Spleen (tissue), 11 donors: ENCODE measurements around the gene SHLD1. TPM values are rescaled to one million over a fixed set of nuclear protein-coding genes. Genes with fewer than 3 reads are reported as not detected.

Source experiments
- DNase-seq: peaks from one replicate; pipeline ENCODE4 v3.0.0-alpha.2; 2020
- H3K27ac ChIP-seq, 8 donors: fragments of 200-600 bp; sonication (generic) in 7 of 8; 1 replicate in 4 of 8; 2 replicates in 4 of 8; pipeline versions ENCODE4 v1.5.0 to v1.8.0; 2016 to 2021; ENCODE audit warnings: inconsistent platforms in 4 of 8, mild to moderate bottlenecking in 4 of 8, moderate library complexity in 1 of 8
- H3K27me3 ChIP-seq, 7 donors: fragments of 200-600 bp; sonication (generic) in 6 of 7; replicated peaks in 1 of 7; 1 replicate in 4 of 7; 2 replicates in 3 of 7; pipeline versions ENCODE4 v1.5.0 to v1.8.0; 2016 to 2021; ENCODE audit warnings: inconsistent platforms in 3 of 7, mild to moderate bottlenecking in 1 of 7
- H3K36me3 ChIP-seq, 6 donors: fragments of 200-600 bp; sonication (generic) in 5 of 6; 1 replicate in 4 of 6; 2 replicates in 2 of 6; pipeline versions ENCODE4 v1.5.0 to v1.8.0; 2016 to 2021; ENCODE audit warnings: inconsistent platforms in 2 of 6
- H3K4me1 ChIP-seq, 6 donors: fragments of 200-600 bp; sonication (generic) in 5 of 6; 1 replicate in 3 of 6; 2 replicates in 3 of 6; pipeline versions ENCODE4 v1.5.0 to v1.8.0; 2016 to 2021; ENCODE audit warnings: inconsistent platforms in 3 of 6
- H3K4me3 ChIP-seq, 8 donors: fragments of 200-600 bp; sonication (generic) in 7 of 8; 1 replicate in 4 of 8; 2 replicates in 4 of 8; pipeline versions ENCODE4 v1.5.0 to v1.8.0; 2016 to 2021; ENCODE audit warnings: inconsistent platforms in 4 of 8, mild to moderate bottlenecking in 4 of 8, moderate library complexity in 2 of 8
- H3K9me3 ChIP-seq, 8 donors: fragments of 200-600 bp; sonication (generic) in 7 of 8; 1 replicate in 4 of 8; 2 replicates in 4 of 8; pipeline versions ENCODE4 v1.5.0 to v1.8.0; 2016 to 2021; ENCODE audit warnings: inconsistent platforms in 4 of 8
- POLR2A ChIP-seq, 3 donors: fragments of 450-650 bp; IDR thresholded peaks; one replicate each; pipeline ENCODE4 v1.5.1; 2017; ENCODE audit warnings: antibody characterized with exemption in 3 of 3, mild to moderate bottlenecking in 1 of 3
- POLR2AphosphoS5 ChIP-seq, 3 donors: sonication (generic); formaldehyde crosslinking; IDR thresholded peaks; one replicate each; pipeline ENCODE4 v1.5.1; 2017; ENCODE audit warnings: antibody characterized with exemption in 3 of 3
- WGBS, 5 donors: extraction: QIAGEN DNeasy Blood & Tissue Kit in 3 of 5; methylation state at CpG; one replicate each; pipeline versions ENCODE4 v1.1.5 to v1.1.7; 2013 to 2018; 5-methylcytosine and 5-hydroxymethylcytosine counted together
- intact Hi-C: fragments of 100-400 bp; cut with DNase I; formaldehyde crosslinking; loops from one replicate; pipeline ENCODE4 v1.15.0; 2023; ENCODE audit warnings: low total_unique reads
- polyA plus RNA-seq, 3 donors: library from polyadenylated mRNA; stranded (reverse); fragments of 200-250 nt; gene quantifications; one replicate each; pipeline ENCODE4 v1.2.1, GENCODE V29; 2013
- total RNA-seq, 7 donors: library from RNA; depleted of rRNA in 3 of 7; stranded (reverse); fragments of >200 nt in 3 of 7; fragmentation: NEBNext Ultra II Directional in 4 of 7; extraction: Animal tissue kit (Norgen Biotek cat#: 25700) in 4 of 7; gene quantifications; one replicate each; pipeline versions ENCODE4 v1.1.0 to v1.2.1, GENCODE V29; 2016 to 2021
- TF ChIP-seq, protein P1 (sequence below), 11 experiments: fragments of 200-600 bp in 7 of 11; fragments of 450-650 bp in 4 of 11; sonication (generic) in 4 of 11; IDR thresholded peaks in 8 of 11; conservative IDR thresholded peaks in 3 of 11; 1 replicate in 7 of 11; 2 replicates in 4 of 11; pipeline versions ENCODE4 v1.4.0 to v1.8.0; 2016 to 2021; ENCODE audit warnings: antibody characterized with exemption in 11 of 11, inconsistent platforms in 4 of 11, mild to moderate bottlenecking in 1 of 11
- donor health status: healthy with polysubstance abuse.
- donor health status: DM: no; HTN: no; CAD: no; lungs with moderate emphysema.
- donor health status: DM: no; HTN: no; CAD: no.
- donor health status: Bipolar disorder and iron deficiency.
- donor health status: healthy.
- donor health status: DM: no; HTN: no; CAD: no.
- donor health status: DM: yes; HTN: yes; CAD: no.

The SHLD1 gene
- total and polyA plus RNA-seq, 10 donors, result 8.1 to 18.6 (median 12.4) TPM

DNA sequence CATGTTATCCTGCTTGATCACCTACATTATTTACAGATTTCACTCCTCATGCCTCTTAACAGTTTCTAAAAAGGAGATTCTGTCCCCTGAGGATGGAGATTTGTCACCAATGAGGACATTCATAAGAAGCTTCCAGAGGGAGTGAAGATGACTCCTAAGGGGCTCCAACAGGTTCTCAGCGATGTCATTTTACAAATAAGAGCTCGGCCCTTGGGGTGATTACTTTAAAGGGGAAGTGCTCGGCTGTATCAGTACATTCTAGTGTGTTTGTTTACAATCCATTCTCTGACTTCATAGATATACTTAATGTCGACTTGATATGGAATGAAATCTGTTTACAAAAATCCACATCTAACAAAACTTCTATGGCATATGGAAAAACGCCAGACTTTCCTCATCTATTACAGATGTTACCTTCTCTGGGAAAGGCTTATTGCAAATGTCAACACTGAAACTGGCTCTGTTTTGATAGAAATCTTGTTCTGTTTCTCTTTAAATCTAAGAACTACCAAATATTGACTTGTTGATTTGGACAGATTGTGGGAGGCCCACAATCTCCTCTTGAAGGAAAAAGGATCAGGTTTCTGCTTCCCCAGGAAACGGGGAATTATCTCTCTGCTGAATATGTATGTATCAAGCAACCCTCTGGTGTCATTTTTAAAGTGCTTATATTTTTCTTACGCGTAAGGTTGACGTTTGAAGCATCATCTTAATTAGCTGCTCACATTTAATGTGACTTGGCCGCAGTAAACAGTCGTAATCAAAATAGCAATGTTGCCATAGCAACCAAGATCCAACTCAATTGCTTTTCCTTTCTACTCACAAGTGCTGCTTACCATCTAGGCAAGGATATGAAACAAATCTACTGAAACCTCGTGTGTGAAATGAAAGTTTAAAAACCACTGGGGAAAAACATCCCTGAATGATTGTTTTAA lies 95.7 kb downstream of the SHLD1 start:
- Histone ChIP-seq H3K36me3 (no peaks in the 10 kb centered on the region), H3K27me3 (no peaks in the 10 kb centered on the region), H3K4me3 (peak overlapping the region in 2 of 8 donors; percentile 2), H3K9me3 (no peaks in the 10 kb centered on the region), H3K27ac (peak overlapping the region in 5 of 8 donors; percentile 1 to 39 (median 29)), H3K4me1 (peaks cover 0 to 24% (median 9%) of the 10 kb centered on the region in 6 donors)
- TF ChIP-seq POLR2AphosphoS5 (IDR thresholded peaks at IDR 0.05), result no peak
- intact Hi-C loops, result no loop called here
- WGBS, 5 donors, result 69 to 82% (median 74%) methylated on average over 12 of the region's 12 CpGs
- DNase-seq, result no peak

DNA sequence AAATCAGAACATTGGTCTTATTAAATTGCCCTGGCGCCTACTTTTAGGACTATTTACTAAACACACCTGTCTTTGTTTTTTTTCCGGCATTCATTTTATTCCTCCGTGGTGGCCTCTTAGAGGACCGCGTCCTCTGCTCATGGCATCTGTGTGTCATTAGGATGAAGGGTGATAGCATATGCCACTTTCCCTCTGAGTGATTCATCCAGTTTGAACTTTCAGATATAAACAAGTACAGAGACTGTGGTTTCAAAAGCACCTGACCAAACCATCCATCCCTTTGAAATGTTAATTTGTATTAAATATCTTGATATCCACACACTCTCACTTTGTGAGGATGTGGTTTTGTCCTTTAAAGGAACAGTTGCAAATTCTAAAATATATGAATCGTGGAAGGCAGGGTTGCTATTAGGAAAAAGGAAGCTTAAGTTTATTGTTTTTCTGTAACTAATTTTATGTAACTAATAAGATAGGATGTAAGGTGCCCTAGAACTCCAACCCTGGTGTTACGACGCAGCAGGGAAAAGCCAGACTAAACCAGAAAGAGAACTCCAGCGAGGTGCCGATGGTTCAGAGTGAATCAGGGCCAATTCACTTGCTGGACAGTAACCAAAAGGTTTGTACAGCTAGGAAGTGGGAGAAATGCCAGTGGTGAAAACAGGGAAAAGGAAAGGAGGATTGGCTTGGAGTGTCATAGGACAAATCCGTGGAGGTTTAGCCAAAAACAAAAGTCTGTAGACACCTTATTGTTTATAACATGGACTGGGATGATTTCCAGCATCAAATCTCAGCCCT lies 98.7 kb downstream of the SHLD1 start:
- peaks cover 0 to 10% (median 3%) of the 10 kb centered on the region in 6 donors for H3K4me1 ChIP-seq
- H3K9me3 ChIP-seq, result no peaks in the 10 kb centered on the region
- intact Hi-C loops, result no loop called here
- H3K4me3 ChIP-seq, result no peak overlapping the region
- no peak for DNase-seq
- 76 to 84% (median 82%) methylated on average over 11 of the region's 11 CpGs for WGBS, 5 donors
- H3K27ac ChIP-seq, result no peak overlapping the region
- TF ChIP-seq POLR2AphosphoS5 (IDR thresholded peaks at IDR 0.05) (no peak), POLR2A (IDR thresholded peaks at IDR 0.05) (no peak)
- TF ChIP-seq, protein P1, sequence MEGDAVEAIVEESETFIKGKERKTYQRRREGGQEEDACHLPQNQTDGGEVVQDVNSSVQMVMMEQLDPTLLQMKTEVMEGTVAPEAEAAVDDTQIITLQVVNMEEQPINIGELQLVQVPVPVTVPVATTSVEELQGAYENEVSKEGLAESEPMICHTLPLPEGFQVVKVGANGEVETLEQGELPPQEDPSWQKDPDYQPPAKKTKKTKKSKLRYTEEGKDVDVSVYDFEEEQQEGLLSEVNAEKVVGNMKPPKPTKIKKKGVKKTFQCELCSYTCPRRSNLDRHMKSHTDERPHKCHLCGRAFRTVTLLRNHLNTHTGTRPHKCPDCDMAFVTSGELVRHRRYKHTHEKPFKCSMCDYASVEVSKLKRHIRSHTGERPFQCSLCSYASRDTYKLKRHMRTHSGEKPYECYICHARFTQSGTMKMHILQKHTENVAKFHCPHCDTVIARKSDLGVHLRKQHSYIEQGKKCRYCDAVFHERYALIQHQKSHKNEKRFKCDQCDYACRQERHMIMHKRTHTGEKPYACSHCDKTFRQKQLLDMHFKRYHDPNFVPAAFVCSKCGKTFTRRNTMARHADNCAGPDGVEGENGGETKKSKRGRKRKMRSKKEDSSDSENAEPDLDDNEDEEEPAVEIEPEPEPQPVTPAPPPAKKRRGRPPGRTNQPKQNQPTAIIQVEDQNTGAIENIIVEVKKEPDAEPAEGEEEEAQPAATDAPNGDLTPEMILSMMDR (IDR thresholded peaks at IDR 0.05 in 8 of 11, conservative IDR thresholded peaks at IDR 0.05 in 3 of 11), result no peak
- H3K27me3 ChIP-seq, result no peaks in the 10 kb centered on the region
- H3K36me3 ChIP-seq, result no peaks in the 10 kb centered on the region

DNA sequence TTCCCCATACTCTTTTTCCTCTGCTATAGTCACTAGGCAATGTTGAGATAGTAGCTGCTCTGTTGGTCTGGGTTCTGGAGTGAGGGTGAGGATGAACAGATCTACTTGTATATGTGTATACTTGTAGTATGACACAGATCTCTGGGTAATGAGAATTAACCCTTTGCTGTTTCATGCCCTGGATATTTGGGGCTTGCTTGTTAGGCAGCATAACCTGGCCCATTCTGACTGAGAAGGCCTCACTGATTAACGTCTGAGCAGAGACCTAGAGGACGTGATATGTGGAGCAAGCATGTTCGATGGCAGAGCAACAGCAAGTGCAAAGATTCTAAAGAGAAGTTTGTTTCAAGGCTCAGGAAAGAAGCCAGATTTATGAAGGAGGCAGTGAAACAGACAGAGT lies 105.7 kb downstream of the SHLD1 start:
- H3K27me3 ChIP-seq, result no peaks in the 10 kb centered on the region
- intact Hi-C loops, result no loop called here
- H3K27ac ChIP-seq, result no peak overlapping the region
- no peaks in the 10 kb centered on the region for H3K4me1 ChIP-seq
- no peak for DNase-seq
- 75 to 100% (median 98%) methylated on average over 3 of the region's 3 CpGs for WGBS, 5 donors
- peaks cover 0 to 10% (median 0%) of the 10 kb centered on the region in 6 donors for H3K36me3 ChIP-seq
- no peak overlapping the region for H3K4me3 ChIP-seq
- H3K9me3 ChIP-seq, result no peaks in the 10 kb centered on the region
- TF ChIP-seq, protein P1 (IDR thresholded peaks at IDR 0.05 in 8 of 11, conservative IDR thresholded peaks at IDR 0.05 in 3 of 11), result no peak
- TF ChIP-seq POLR2A (IDR thresholded peaks at IDR 0.05) (no peak), POLR2AphosphoS5 (IDR thresholded peaks at IDR 0.05) (no peak)

DNA sequence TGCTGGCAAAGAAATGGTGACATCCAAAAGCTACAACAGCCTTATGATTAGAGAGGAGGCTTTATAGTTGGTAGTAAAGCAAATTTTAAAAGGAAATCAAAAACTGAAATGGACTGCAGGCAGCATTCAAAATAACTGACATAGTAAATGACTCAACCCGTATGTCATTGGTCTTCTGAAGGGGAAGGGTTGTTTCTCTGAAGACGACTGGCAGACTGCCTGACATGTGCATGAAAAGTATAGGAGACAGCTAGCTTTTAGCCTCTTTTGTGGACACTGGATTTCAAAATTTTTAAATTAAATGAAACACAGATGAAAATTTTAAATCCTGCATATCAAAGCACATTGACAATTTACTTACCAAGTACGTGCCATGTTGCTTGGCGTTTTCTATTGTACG lies 109.4 kb downstream of the SHLD1 start:
- Histone ChIP-seq H3K27ac (no peak overlapping the region), H3K36me3 (peaks cover 0 to 27% (median 0%) of the 10 kb centered on the region in 6 donors), H3K9me3 (no peaks in the 10 kb centered on the region), H3K4me3 (no peak overlapping the region), H3K4me1 (peaks cover 0 to 29% (median 13%) of the 10 kb centered on the region in 6 donors), H3K27me3 (no peaks in the 10 kb centered on the region)
- no peak for DNase-seq
- WGBS, 5 donors, result 78 to 96% (median 86%) methylated on average over 5 of the region's 5 CpGs
- intact Hi-C loops, result no loop called here
- TF ChIP-seq, protein P1 (IDR thresholded peaks at IDR 0.05 in 8 of 11, conservative IDR thresholded peaks at IDR 0.05 in 3 of 11), result no peak
- TF ChIP-seq POLR2A (IDR thresholded peaks at IDR 0.05), result no peak
